GM23338 (cell line): ENCODE results near the gene LRSAM1. TPM values are rescaled to one million over a fixed set of nuclear protein-coding genes. Genes with fewer than 3 reads are reported as not detected.

Experiments
- ATAC-seq: fragments of 200-7000 bp; cut with Tn5 transposase; 3 replicates; pipeline ENCODE4 v1.9.1; 2020
- DNase-seq: peaks from one replicate; pipeline ENCODE4 v3.0.0-alpha.2; 2015; ENCODE audit warnings: low spot score
- H2AFZ ChIP-seq: fragments of 200-600 bp; sonication (generic); 2 replicates; pipeline ENCODE4 v1.8.0; 2016; ENCODE audit warnings: antibody characterized with exemption, mild to moderate bottlenecking, moderate library complexity
- H3F3A ChIP-seq: fragments of 200-600 bp; sonication (generic); replicated peaks from 2 replicates; pipeline ENCODE4 v1.8.0; 2017; ENCODE audit warnings: antibody characterized with exemption, mixed run types, low read depth
- H3K27ac ChIP-seq: fragments of 200-600 bp; sonication (generic); 2 replicates; pipeline ENCODE4 v1.6.1; 2016; ENCODE audit warnings: low read depth
- H3K27me3 ChIP-seq: fragments of 200-600 bp; sonication (generic); 2 replicates; pipeline ENCODE4 v1.8.0; 2016; ENCODE audit warnings: mild to moderate bottlenecking, mixed run types, moderate library complexity; ENCODE audit not compliant: insufficient read depth
- H3K36me3 ChIP-seq: fragments of 200-600 bp; sonication (generic); 2 replicates; pipeline ENCODE4 v1.8.0; 2016; ENCODE audit warnings: mild to moderate bottlenecking; ENCODE audit not compliant: insufficient read depth
- H3K4me1 ChIP-seq: fragments of 200-600 bp; sonication (generic); 2 replicates; pipeline ENCODE4 v1.8.0; 2016; ENCODE audit warnings: mild to moderate bottlenecking, moderate library complexity; ENCODE audit not compliant: insufficient read depth
- H3K4me2 ChIP-seq: fragments of 200-600 bp; sonication (generic); 2 replicates; pipeline ENCODE4 v1.7.1; 2017; ENCODE audit warnings: mixed run types
- H3K4me3 ChIP-seq: fragments of 200-600 bp; sonication (generic); 2 replicates; pipeline ENCODE4 v1.6.1; 2016; ENCODE audit warnings: mixed run types
- H3K79me2 ChIP-seq: fragments of 200-600 bp; sonication (generic); replicated peaks from 2 replicates; pipeline ENCODE4 v1.8.0; 2017; ENCODE audit warnings: mild to moderate bottlenecking; ENCODE audit not compliant: insufficient read depth
- H3K9me2 ChIP-seq: fragments of 200-600 bp; sonication (generic); 2 replicates; pipeline ENCODE4 v1.8.0; 2017; ENCODE audit not compliant: insufficient read depth
- H4K20me1 ChIP-seq: fragments of 200-600 bp; sonication (generic); replicated peaks from 2 replicates; pipeline ENCODE4 v1.8.0; 2017; ENCODE audit warnings: mild to moderate bottlenecking; ENCODE audit not compliant: insufficient read depth
- H3K27ac Mint-ChIP-seq: 2 replicates; pipeline ENCODE4 v1.8.0; 2020; ENCODE audit warnings: inconsistent platforms, mild to moderate bottlenecking, moderate library complexity, mixed read lengths
- H3K27me3 Mint-ChIP-seq: 3 replicates; pipeline ENCODE4 v1.8.0; 2022; ENCODE audit warnings: low read depth, mild to moderate bottlenecking, moderate library complexity, mixed read lengths, inconsistent platforms; ENCODE audit not compliant: insufficient read depth, poor library complexity
- H3K36me3 Mint-ChIP-seq: 3 replicates; pipeline ENCODE4 v1.8.0; 2021; ENCODE audit warnings: low read depth, mild to moderate bottlenecking, inconsistent platforms, moderate library complexity, mixed read lengths
- H3K4me1 Mint-ChIP-seq: 3 replicates; pipeline ENCODE4 v1.8.0; 2020; ENCODE audit warnings: mild to moderate bottlenecking, inconsistent platforms, mixed read lengths
- H3K4me3 Mint-ChIP-seq: 3 replicates; pipeline ENCODE4 v1.8.0; 2021; ENCODE audit warnings: moderate library complexity, mild to moderate bottlenecking, inconsistent platforms, mixed read lengths
- H3K9me3 Mint-ChIP-seq: 3 replicates; pipeline ENCODE4 v1.8.0; 2020; ENCODE audit warnings: moderate library complexity, mild to moderate bottlenecking, inconsistent platforms, mixed read lengths
- CREB1 ChIP-seq: fragments of 250-450 bp; sonication (Bioruptor Pico); IDR thresholded peaks from 2 replicates; pipeline ENCODE4 v1.5.0; 2020; ENCODE audit warnings: low read depth, mild to moderate bottlenecking, moderate library complexity
- ETS1 ChIP-seq: IDR thresholded peaks from 2 replicates; pipeline ENCODE4 v1.6.1; 2016; ENCODE audit warnings: antibody characterized with exemption
- EZH2 ChIP-seq: fragments of 200-600 bp; sonication (generic); IDR thresholded peaks from one replicate; pipeline ENCODE4 v1.8.0; 2017; ENCODE audit warnings: antibody characterized with exemption, mild to moderate bottlenecking, low read depth; ENCODE audit not compliant: unreplicated experiment
- EZH2phosphoT487 ChIP-seq: fragments of 200-600 bp; sonication (generic); IDR thresholded peaks from one replicate; pipeline ENCODE4 v1.8.1; 2018; ENCODE audit warnings: antibody characterized with exemption; ENCODE audit not compliant: unreplicated experiment
- JUNB ChIP-seq: IDR thresholded peaks from one replicate; pipeline ENCODE4 v1.6.1; 2016; ENCODE audit warnings: antibody characterized with exemption; ENCODE audit not compliant: unreplicated experiment
- NANOG ChIP-seq: IDR thresholded peaks from 2 replicates; pipeline ENCODE4 v1.6.1; 2016; ENCODE audit warnings: antibody characterized with exemption, borderline replicate concordance
- POLR2AphosphoS5 ChIP-seq: IDR thresholded peaks from 2 replicates; pipeline ENCODE4 v1.6.1; 2016; ENCODE audit warnings: antibody characterized with exemption, low read depth
- REST ChIP-seq: IDR thresholded peaks from one replicate; pipeline ENCODE4 v1.6.1; 2018; ENCODE audit warnings: antibody characterized with exemption; ENCODE audit not compliant: unreplicated experiment
- STAT1 ChIP-seq: IDR thresholded peaks from one replicate; pipeline ENCODE4 v1.6.1; 2016; ENCODE audit warnings: antibody characterized with exemption; ENCODE audit not compliant: unreplicated experiment
- ZNF114 ChIP-seq: fragments of 250-450 bp; sonication (Bioruptor Pico); IDR thresholded peaks from 2 replicates; pipeline ENCODE4 v1.5.0; 2020; ENCODE audit warnings: mild to moderate bottlenecking, moderate library complexity
- ZNF331 ChIP-seq: fragments of 250-450 bp; sonication (Bioruptor Pico); IDR thresholded peaks from 2 replicates; pipeline ENCODE4 v1.5.0; 2020; ENCODE audit warnings: low read depth, mild to moderate bottlenecking, moderate library complexity
- polyA plus RNA-seq: library from polyadenylated mRNA; unstranded; fragments of >200 nt; fragmentation: Nextera tagmentation; extraction: Ambion mirVana; gene quantifications from 2 replicates; pipeline ENCODE4 v1.2.1, GENCODE V29; 2016
- total RNA-seq: library from RNA; depleted of rRNA; stranded (reverse); fragments of >200 nt; shearing (Covaris generic); gene quantifications from 2 replicates; pipeline ENCODE4 v1.2.3, GENCODE V29; 2014

The LRSAM1 gene
- total and polyA plus RNA-seq, 2 experiments from 2014 or later, result 12.8 to 21.9 TPM

- Histone ChIP-seq H3K27me3 (no peaks in the 10 kb centered on the region), H2AFZ (no peak overlapping the region), H3K4me3 (no peak overlapping the region), H3K36me3 (no peaks in the 10 kb centered on the region), H3K79me2 (no peaks in the 10 kb centered on the region), H3K9me2 (no peaks in the 10 kb centered on the region), H3K4me1 (peaks cover 6% of the 10 kb centered on the region; the same call in 1 of the 2 replicates), H3K27ac (no peak overlapping the region), H3F3A (0 out of 2 replicates have a peak, but pooled peaks cover 6% of the 10 kb centered on the region), H4K20me1 (no peaks in the 10 kb centered on the region), H3K4me2 (no peak overlapping the region)
- peaks cover 8% of the 10 kb centered on the region; the same call in 2 of the 3 replicates for H3K36me3 Mint-ChIP-seq
- no peak overlapping the region for H3K27ac Mint-ChIP-seq
- H3K27me3 Mint-ChIP-seq, result peaks cover 14% of the 10 kb centered on the region
- H3K4me1 Mint-ChIP-seq, result peaks cover 22% of the 10 kb centered on the region
- ATAC-seq (no peak), DNase-seq (no peak)
- H3K9me3 Mint-ChIP-seq, result no peaks in the 10 kb centered on the region
- no peak overlapping the region for H3K4me3 Mint-ChIP-seq
- TF ChIP-seq NANOG (no peak), ETS1 (no peak), ZNF114 (CRISPR knock-in tag) (no peak), EZH2phosphoT487 (no peak), STAT1 (no peak), CREB1 (CRISPR knock-in tag) (no peak), POLR2AphosphoS5 (no peak)
These were observed 35.7 kb upstream of the LRSAM1 start for GRCh38 chr9:127415657-127416056.

- Histone ChIP-seq H4K20me1 (no peaks in the 10 kb centered on the region), H3K4me3 (no peak overlapping the region), H3F3A (0 out of 2 replicates have a peak, but pooled peaks cover 6% of the 10 kb centered on the region), H3K4me1 (peaks cover 6% of the 10 kb centered on the region; the same call in 1 of the 2 replicates), H3K9me2 (no peaks in the 10 kb centered on the region), H3K36me3 (no peaks in the 10 kb centered on the region), H3K27me3 (no peaks in the 10 kb centered on the region), H2AFZ (no peak overlapping the region), H3K4me2 (no peak overlapping the region), H3K79me2 (no peaks in the 10 kb centered on the region), H3K27ac (no peak overlapping the region)
- H3K9me3 Mint-ChIP-seq, result no peaks in the 10 kb centered on the region
- H3K27ac Mint-ChIP-seq, result no peak overlapping the region
- DNase-seq, result no peak
- H3K4me3 Mint-ChIP-seq, result no peak overlapping the region
- peaks cover 20% of the 10 kb centered on the region for H3K4me1 Mint-ChIP-seq
- peak; percentile 6; the same call in 1 of the 3 replicates for ATAC-seq
- H3K27me3 Mint-ChIP-seq, result peaks cover 13% of the 10 kb centered on the region
- H3K36me3 Mint-ChIP-seq, result peaks cover 6% of the 10 kb centered on the region; the same call in 1 of the 3 replicates
- TF ChIP-seq ZNF331 (no peak), REST (no peak), NANOG (no peak), ZNF114 (CRISPR knock-in tag) (no peak), JUNB (no peak), EZH2 (no peak), EZH2phosphoT487 (no peak), CREB1 (CRISPR knock-in tag) (no peak), ETS1 (no peak)
These were observed 33.9 kb upstream of the LRSAM1 start for GRCh38 chr9:127417131-127418036.
